IMR-90 (cell line): ENCODE results near the gene SLC5A2. TPM values are rescaled to one million over a fixed set of nuclear protein-coding genes. Genes with fewer than 3 reads are reported as not detected.

Experiments
- ATAC-seq: fragments of 200-7000 bp; cut with Tn5 transposase; 2 replicates; pipeline ENCODE4 v1.9.1; 2020; ENCODE audit warnings: low read depth, mild to moderate bottlenecking, moderate library complexity
- BruUV-seq: library from RNA; stranded (reverse); fragments of 400-500 nt; replicated peaks from 2 replicates; lab custom pipeline; 2021; lab: Mats Ljungman, UMichigan
- CTCF ChIA-PET: fragments of 300-600 bp; formaldehyde crosslinking; extraction: SDS; loops from one replicate; lab custom pipeline; 2021; ENCODE audit warnings: antibody characterized with exemption; lab: Yijun Ruan, JAX
- POLR2A ChIA-PET: fragments of 300-600 bp; sonication (Branson Sonifier 250); formaldehyde crosslinking; loops from one replicate; lab custom pipeline; 2022; ENCODE audit warnings: antibody characterized with exemption; ENCODE audit not compliant: unreplicated experiment; lab: Charles Lee
- DNase-seq: peaks from one replicate; pipeline ENCODE4 v3.0.0; 2013
- H2AFZ ChIP-seq: replicated peaks from 2 replicates; pipeline ENCODE3; 2013; ENCODE audit warnings: low read length, mild to moderate bottlenecking; ENCODE audit not compliant: poor library complexity
- H2AK5ac ChIP-seq: 2 replicates; pipeline ENCODE4 v1.6.1; 2013; ENCODE audit warnings: low read depth, low read length, inconsistent platforms
- H2AK9ac ChIP-seq: replicated peaks from 2 replicates; pipeline ENCODE3; 2013; ENCODE audit warnings: mild to moderate bottlenecking, low read depth, low read length, moderate library complexity; ENCODE audit not compliant: poor library complexity
- H2BK120ac ChIP-seq: 2 replicates; pipeline ENCODE4 v1.6.1; 2013; ENCODE audit warnings: low read depth, low read length, inconsistent platforms
- H2BK15ac ChIP-seq: 3 replicates; pipeline ENCODE4 v1.6.1; 2013; ENCODE audit warnings: low read depth, low read length, inconsistent platforms
- H2BK20ac ChIP-seq: 2 replicates; pipeline ENCODE4 v1.6.1; 2013; ENCODE audit warnings: low read depth, mild to moderate bottlenecking, inconsistent platforms, low read length, moderate library complexity
- H2BK5ac ChIP-seq: 2 replicates; pipeline ENCODE4 v1.6.1; 2013; ENCODE audit warnings: mild to moderate bottlenecking, low read depth, low read length, inconsistent platforms; ENCODE audit not compliant: poor library complexity, severe bottlenecking
- H3K14ac ChIP-seq: replicated peaks from 2 replicates; pipeline ENCODE4 v1.6.1; 2013; ENCODE audit warnings: low read depth, low read length, inconsistent platforms
- H3K18ac ChIP-seq: 2 replicates; pipeline ENCODE4 v1.6.1; 2013; ENCODE audit warnings: low read depth, low read length, control low read depth
- H3K23ac ChIP-seq: 2 replicates; pipeline ENCODE4 v1.6.1; 2013; ENCODE audit warnings: low read depth, low read length, inconsistent platforms
- H3K27ac ChIP-seq: 2 replicates; pipeline ENCODE4 v1.5.1; 2013; ENCODE audit warnings: mild to moderate bottlenecking, control low read depth, low read length; ENCODE audit not compliant: insufficient read depth
- H3K27me3 ChIP-seq: 2 replicates; pipeline ENCODE4 v1.6.1; 2013; ENCODE audit warnings: low read length; ENCODE audit not compliant: control insufficient read depth, insufficient read depth
- H3K36me3 ChIP-seq: 2 replicates; pipeline ENCODE4 v1.6.1; 2013; ENCODE audit warnings: low read length, mixed read lengths; ENCODE audit not compliant: control insufficient read depth, insufficient read depth
- H3K4ac ChIP-seq: 2 replicates; pipeline ENCODE4 v1.6.1; 2013; ENCODE audit warnings: low read depth, low read length, inconsistent platforms
- H3K4me1 ChIP-seq: 2 replicates; pipeline ENCODE4 v1.6.1; 2013; ENCODE audit warnings: low read length, mixed read lengths; ENCODE audit not compliant: control insufficient read depth, insufficient read depth
- H3K4me2 ChIP-seq: 2 replicates; pipeline ENCODE4 v1.6.1; 2013; ENCODE audit warnings: low read depth, mild to moderate bottlenecking, control low read depth, low read length, moderate library complexity
- H3K4me3 ChIP-seq: 2 replicates; pipeline ENCODE4 v1.5.1; 2013; ENCODE audit warnings: low read depth, mild to moderate bottlenecking, control low read depth, low read length, moderate library complexity; ENCODE audit not compliant: insufficient read depth
- H3K56ac ChIP-seq: 2 replicates; pipeline ENCODE4 v1.6.1; 2013; ENCODE audit warnings: low read length, inconsistent platforms; ENCODE audit not compliant: insufficient read depth; ENCODE audit errors: extremely low read depth
- H3K79me1 ChIP-seq, 2 experiments: 2 replicates each; pipeline ENCODE4 v1.6.1; 2013; ENCODE audit warnings: low read length in 2 of 2, inconsistent platforms in 1 of 2, low read depth in 1 of 2
- H3K9ac ChIP-seq: 2 replicates; pipeline ENCODE4 v1.6.1; 2013; ENCODE audit warnings: low read depth, low read length, control low read depth
- H3K9me1 ChIP-seq: 2 replicates; pipeline ENCODE4 v1.6.1; 2013; ENCODE audit warnings: low read length, inconsistent platforms; ENCODE audit not compliant: insufficient read depth
- H3K9me3 ChIP-seq: 2 replicates; pipeline ENCODE4 v1.6.1; 2013; ENCODE audit warnings: low read length; ENCODE audit not compliant: control insufficient read depth, insufficient read depth
- H4K20me1 ChIP-seq: 2 replicates; pipeline ENCODE4 v1.6.1; 2013; ENCODE audit warnings: low read length, inconsistent platforms; ENCODE audit not compliant: insufficient read depth
- H4K5ac ChIP-seq: 2 replicates; pipeline ENCODE4 v1.6.1; 2013; ENCODE audit warnings: mild to moderate bottlenecking, low read depth, low read length, control low read depth
- H4K8ac ChIP-seq, 2 experiments: 2 replicates each; pipeline ENCODE4 v1.6.1; 2013; ENCODE audit warnings: low read depth in 2 of 2, low read length in 2 of 2, control low read depth in 1 of 2, inconsistent platforms in 1 of 2
- H4K91ac ChIP-seq: 2 replicates; pipeline ENCODE4 v1.6.1; 2013; ENCODE audit warnings: low read depth, low read length, inconsistent platforms; ENCODE audit not compliant: insufficient read depth
- BHLHE40 ChIP-seq: fragments of 150-350 bp; IDR thresholded peaks from 2 replicates; pipeline ENCODE4 v1.6.1; 2016; ENCODE audit warnings: mild to moderate bottlenecking, low read depth, low read length
- CHD1 ChIP-seq: IDR thresholded peaks from 2 replicates; pipeline ENCODE4 v1.6.1; 2012; ENCODE audit warnings: low read depth, low read length, improper control_type of control experiment
- CTCF ChIP-seq: conservative IDR thresholded peaks from 2 replicates; pipeline ENCODE4 v1.5.1; 2012; ENCODE audit warnings: mild to moderate bottlenecking, low read depth, low read length, improper control_type of control experiment
- FOS ChIP-seq: fragments of 150-350 bp; IDR thresholded peaks from 2 replicates; pipeline ENCODE4 v1.6.1; 2016; ENCODE audit warnings: low read depth, low read length
- MXI1 ChIP-seq: IDR thresholded peaks from 2 replicates; pipeline ENCODE4 v1.6.1; 2012; ENCODE audit warnings: low read depth, mild to moderate bottlenecking, low read length, moderate library complexity, borderline replicate concordance
- POLR2A ChIP-seq: IDR thresholded peaks from 2 replicates; pipeline ENCODE4 v1.6.1; 2012; ENCODE audit warnings: mild to moderate bottlenecking, low read depth, low read length
- RAD21 ChIP-seq: IDR thresholded peaks from 2 replicates; pipeline ENCODE4 v1.6.1; 2012; ENCODE audit warnings: low read length, improper control_type of control experiment
- RCOR1 ChIP-seq: IDR thresholded peaks from 2 replicates; pipeline ENCODE4 v1.6.1; 2012; ENCODE audit warnings: mild to moderate bottlenecking, low read length, improper control_type of control experiment; ENCODE audit not compliant: insufficient replicate concordance
- RFX5 ChIP-seq: IDR thresholded peaks from 2 replicates; pipeline ENCODE4 v1.8.0; 2012; ENCODE audit warnings: low read depth, mild to moderate bottlenecking, low read length, moderate library complexity
- SMC3 ChIP-seq: fragments of 150-350 bp; IDR thresholded peaks from 2 replicates; pipeline ENCODE4 v1.6.1; 2016; ENCODE audit warnings: low read depth, mild to moderate bottlenecking, antibody characterized with exemption, low read length, moderate library complexity
- USF2 ChIP-seq: fragments of 150-350 bp; IDR thresholded peaks from 2 replicates; pipeline ENCODE4 v1.6.1; 2017; ENCODE audit warnings: mild to moderate bottlenecking, antibody characterized with exemption, low read length, low read depth
- WGBS, 2 experiments: methylation state at CpG; one replicate each; pipeline versions ENCODE4 v1.1.5 to v1.1.7; 2013; ENCODE audit warnings: missing lambda C conversion rate in 2 of 2; ENCODE audit not compliant: insufficient read length in 1 of 2; ENCODE audit errors: extremely low coverage in 2 of 2; 5-methylcytosine and 5-hydroxymethylcytosine counted together
- dilution Hi-C: fragments of 300-500 bp; cut with HindIII; formaldehyde crosslinking; loops from one replicate; pipeline ENCODE4 v1.14.3; 2018; ENCODE audit warnings: low sequenced_read_pairs; ENCODE audit not compliant: unreplicated experiment
- in situ Hi-C: fragments of 300-500 bp; cut with MboI; formaldehyde crosslinking; loops from 3 replicates; pipeline ENCODE4 v1.14.3; 2019; ENCODE audit warnings: low sequenced_read_pairs, inconsistent platforms, mixed read lengths
- intact Hi-C: fragments of 100-400 bp; cut with micrococcal nuclease; formaldehyde crosslinking; loops from 2 replicates; pipeline ENCODE4 v1.10.0; 2022
- polyA plus RNA-seq, 3 experiments: library from polyadenylated mRNA; depleted of rRNA; stranded (reverse); fragments of >200 nt; gene quantifications; 2 replicates each; pipeline ENCODE4 v1.2.3, GENCODE V29; 2012; ENCODE audit warnings: low replicate concordance in 1 of 3
- total RNA-seq: library from RNA; depleted of rRNA; stranded (reverse); fragments of >200 nt; gene quantifications from 2 replicates; pipeline ENCODE4 v1.2.3, GENCODE V29; 2012
- TF ChIP-seq, protein P1 (sequence below): fragments of 150-350 bp; IDR thresholded peaks from 2 replicates; pipeline ENCODE4 v1.6.1; 2016; ENCODE audit warnings: low read depth, mild to moderate bottlenecking, low read length, moderate library complexity, borderline replicate concordance

SLC5A2 gene
- total and polyA plus RNA-seq, 2 of the 4 experiments (the other 2 are of a cell fraction): not detected

DNA sequence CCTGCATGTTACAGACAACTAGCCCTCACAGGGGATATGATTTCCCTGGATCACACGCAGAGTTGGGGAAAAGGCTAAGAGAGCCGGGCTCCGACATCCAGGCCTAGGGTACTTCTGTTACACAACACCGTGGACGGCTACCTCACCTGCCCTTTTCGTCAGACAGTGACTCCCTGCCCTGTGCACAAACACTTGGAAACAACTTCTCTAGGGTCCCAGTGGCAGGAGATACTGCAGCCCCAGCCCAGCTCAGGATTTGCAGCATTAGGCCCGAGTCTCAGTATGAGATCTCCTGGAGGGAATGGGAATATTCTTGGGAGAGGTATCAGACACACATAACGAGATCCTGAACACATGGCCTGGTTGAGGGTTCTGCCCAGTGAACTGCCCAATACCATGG lies 17.0 kb downstream of the SLC5A2 start:
- H3K79me1 ChIP-seq: peaks cover 17 to 53% of the 10 kb centered on the region in 2 experiments
- H2BK20ac ChIP-seq: no peak overlapping the region
- TF ChIP-seq SMC3: no peak
- TF ChIP-seq CHD1: no peak
- no peak for TF ChIP-seq USF2
- TF ChIP-seq, protein P1, sequence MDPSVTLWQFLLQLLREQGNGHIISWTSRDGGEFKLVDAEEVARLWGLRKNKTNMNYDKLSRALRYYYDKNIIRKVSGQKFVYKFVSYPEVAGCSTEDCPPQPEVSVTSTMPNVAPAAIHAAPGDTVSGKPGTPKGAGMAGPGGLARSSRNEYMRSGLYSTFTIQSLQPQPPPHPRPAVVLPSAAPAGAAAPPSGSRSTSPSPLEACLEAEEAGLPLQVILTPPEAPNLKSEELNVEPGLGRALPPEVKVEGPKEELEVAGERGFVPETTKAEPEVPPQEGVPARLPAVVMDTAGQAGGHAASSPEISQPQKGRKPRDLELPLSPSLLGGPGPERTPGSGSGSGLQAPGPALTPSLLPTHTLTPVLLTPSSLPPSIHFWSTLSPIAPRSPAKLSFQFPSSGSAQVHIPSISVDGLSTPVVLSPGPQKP: no peak
- no peak for TF ChIP-seq MXI1
- no peak for TF ChIP-seq FOS
- TF ChIP-seq RAD21: no peak
- no peak for TF ChIP-seq RCOR1
- TF ChIP-seq CTCF: no peak
- TF ChIP-seq BHLHE40: no peak
- no peak for TF ChIP-seq POLR2A
- no peak for TF ChIP-seq RFX5
- H3K14ac ChIP-seq: no peak overlapping the region
- H4K20me1 ChIP-seq: peaks cover 13% of the 10 kb centered on the region; the same call in 1 of the 2 replicates
- H3K9me3 ChIP-seq: no peaks in the 10 kb centered on the region
- WGBS, 2 experiments: 93% methylated on average over 3 of the region's 8 CpGs; no CpG with 5 or more reads in 1 of the 2 experiments
- no peak overlapping the region for H2AK9ac ChIP-seq
- no TSS peak for BruUV-seq
- no peak overlapping the region for H3K4ac ChIP-seq
- H2BK120ac ChIP-seq: no peak overlapping the region
- no peak overlapping the region for H3K18ac ChIP-seq
- ChIA-PET CTCF (no interaction called here), POLR2A (no interaction called here)
- H3K9ac ChIP-seq: no peak overlapping the region
- no peak overlapping the region for H4K8ac ChIP-seq
- intact Hi-C loops: loop anchor here (10.0 kb wide), 1 partner anchor 55 kb away; the partner anchor contains the start of gene ZNF843
- peaks cover 59% of the 10 kb centered on the region for H3K36me3 ChIP-seq
- in situ Hi-C loops: loop anchor here (10.0 to 25.0 kb wide), 2 partner anchors 55 to 212 kb away; partner anchors contain the start of gene ZNF843
- H4K5ac ChIP-seq: no peak overlapping the region
- H3K27me3 ChIP-seq: no peaks in the 10 kb centered on the region
- no peak overlapping the region for H3K56ac ChIP-seq
- H2BK5ac ChIP-seq: no peak overlapping the region
- H2AK5ac ChIP-seq: no peak overlapping the region
- DNase-seq: no peak
- H4K91ac ChIP-seq: no peak overlapping the region
- peaks cover 4% of the 10 kb centered on the region for H3K4me1 ChIP-seq
- H3K9me1 ChIP-seq: peaks cover 17% of the 10 kb centered on the region
- no peak overlapping the region for H2AFZ ChIP-seq
- no peak for ATAC-seq
- dilution Hi-C loops: no loop called here
- H3K4me2 ChIP-seq: no peak overlapping the region
- H2BK15ac ChIP-seq: no peak overlapping the region
- no peak overlapping the region for H3K23ac ChIP-seq
- no peak overlapping the region for H3K27ac ChIP-seq
- no peak overlapping the region for H3K4me3 ChIP-seq
